NOMO-1 (cell line): ENCODE measurements around the gene MALAT1.
A peak's percentile ranks its signal among the peaks of the same experiment; 100 is the strongest.
"Not testable (repeated sequence)": the region's sequence is repeated elsewhere in the genome, so short reads cannot be mapped to it uniquely, and the experiment has no call there.

Experiments used
- DNase-seq, 2 experiments: peaks; one replicate each; lab custom pipeline; 2025; ENCODE audit not compliant: unreplicated experiment in 2 of 2; lab: John Stamatoyannopoulos, UW

Gene MALAT1

GRCh38 chr11:65498977-65499712 lies at the start of gene MALAT1:
Gene MALAT1 (plus strand): TSS chr11:65499045.
- DNase-seq: peak; percentile 82 to 86

DNA sequence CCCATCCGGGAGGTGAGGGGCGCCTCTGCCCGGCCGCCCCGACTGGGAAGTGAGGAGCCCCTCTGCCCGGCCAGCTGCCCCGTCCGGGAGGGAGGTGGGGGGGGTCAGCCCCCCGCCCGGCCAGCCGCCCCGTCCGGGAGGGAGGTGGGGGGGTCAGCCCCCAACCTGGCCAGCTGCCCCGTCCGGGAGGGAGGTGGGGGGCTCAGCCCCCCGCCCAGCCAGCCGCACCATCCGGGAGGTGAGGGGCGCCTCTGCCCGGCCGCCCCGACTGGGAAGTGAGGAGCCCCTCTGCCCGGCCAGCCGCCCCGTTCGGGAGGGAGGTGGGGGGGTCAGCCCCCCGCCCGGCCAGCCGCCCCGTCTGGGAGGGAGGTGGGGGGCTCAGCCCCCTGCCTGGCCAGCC lies 47.5 kb upstream of the MALAT1 start:
- DNase-seq: not testable (repeated sequence)

DNA sequence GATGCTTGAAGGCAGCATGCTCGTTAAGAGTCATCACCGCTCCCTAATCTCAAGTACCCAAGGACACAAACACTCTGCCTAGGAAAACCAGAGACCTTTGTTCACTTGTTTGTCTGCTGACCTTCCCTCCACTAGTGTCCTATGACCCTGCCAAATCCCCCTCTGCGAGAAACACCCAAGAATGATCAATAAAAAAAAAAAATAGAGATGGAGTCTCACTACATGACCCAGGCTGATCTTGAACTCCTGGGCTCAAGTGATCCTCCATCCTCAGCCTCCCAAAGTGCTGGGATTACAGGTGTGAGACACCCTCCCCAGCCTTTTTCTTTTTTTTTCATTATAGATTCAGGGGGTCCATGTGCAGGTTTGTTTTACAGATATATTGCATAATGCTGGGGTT lies 46.6 kb upstream of the MALAT1 start:
- DNase-seq: not testable (repeated sequence)

GRCh38 chr11:65452806-65453490 lies 45.9 kb upstream of the MALAT1 start:
- DNase-seq: peak in 1 of 2 experiments; percentile 89

GRCh38 chr11:65454311-65454695 lies 44.5 kb upstream of the MALAT1 start:
- DNase-seq: no peak

DNA sequence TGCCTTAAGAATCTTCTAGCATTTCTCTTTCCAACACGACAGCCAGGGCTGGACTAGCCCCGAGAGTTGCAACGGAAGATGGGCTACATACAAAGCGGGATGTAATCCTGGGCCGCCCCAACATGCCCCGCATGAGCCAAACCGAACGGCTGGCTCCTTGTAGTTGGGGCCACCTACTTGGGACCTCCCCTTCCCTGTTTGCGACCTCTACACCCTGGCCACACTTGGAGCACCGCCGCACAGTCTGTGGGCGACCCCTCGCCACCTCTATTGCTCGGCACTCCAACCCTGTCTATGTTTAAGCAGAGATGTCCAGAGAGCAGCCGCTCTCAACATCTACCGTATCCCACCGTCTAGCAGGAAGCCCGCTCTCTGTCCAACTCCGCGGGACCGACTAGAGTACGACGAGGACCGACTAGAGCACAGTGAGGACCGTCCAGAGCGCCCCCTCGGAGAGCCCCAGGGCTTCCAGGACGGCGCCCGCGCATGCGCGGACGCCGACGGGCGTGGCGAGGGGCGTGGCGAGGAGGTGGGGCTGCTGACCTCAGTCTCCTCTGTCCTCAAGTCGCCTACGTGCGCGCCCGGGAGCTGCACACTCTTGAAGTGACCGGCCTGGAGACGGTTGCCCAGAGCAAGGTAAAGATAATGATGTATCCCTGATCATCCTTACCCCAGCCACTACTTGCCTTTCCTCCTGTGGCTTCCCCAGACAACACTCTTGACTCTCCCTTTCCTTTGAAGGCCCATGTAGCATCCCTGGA lies 44.0 kb upstream of the MALAT1 start:
- DNase-seq: peak; percentile 71 to 82

DNA sequence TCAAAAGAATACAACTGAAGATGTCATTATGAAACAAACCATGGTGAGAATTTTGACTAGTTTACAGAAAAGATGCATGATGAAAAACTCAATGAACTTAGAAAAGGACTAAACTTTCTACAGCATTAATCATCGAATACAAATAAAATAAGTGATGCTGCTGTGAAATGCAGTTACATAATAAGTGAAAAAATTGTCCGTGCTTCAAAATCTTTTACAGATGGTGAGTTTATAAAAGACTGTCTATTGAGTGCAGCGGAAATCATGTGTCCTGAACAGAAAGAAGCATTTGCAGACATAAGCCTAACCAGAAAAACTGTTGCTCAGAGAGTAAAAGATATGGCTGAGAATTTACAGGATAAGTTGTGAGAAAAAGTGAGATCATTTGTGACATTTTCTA lies 42.4 kb upstream of the MALAT1 start:
- DNase-seq: no peak

DNA sequence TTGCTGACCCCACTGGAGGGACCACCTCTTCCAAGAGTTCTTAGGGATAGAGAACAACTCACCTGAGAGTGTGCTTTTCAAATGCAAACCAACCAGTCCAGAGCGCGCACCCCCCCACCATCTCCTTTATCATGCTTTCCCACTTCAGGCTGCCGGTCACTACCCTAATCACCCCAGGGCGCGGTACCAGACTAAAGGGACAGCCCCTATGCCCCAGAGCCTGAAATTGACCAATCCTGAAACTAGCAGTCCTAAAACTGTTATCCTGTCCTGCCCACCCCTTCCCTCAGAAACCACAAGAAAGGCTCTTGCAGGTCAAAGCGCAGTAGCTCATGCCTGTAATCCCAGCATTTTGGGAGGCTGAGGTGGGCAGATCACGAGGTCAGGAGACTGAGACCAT lies 39.3 kb upstream of the MALAT1 start:
- no peak for DNase-seq

- not testable (repeated sequence) for DNase-seq
Measured at GRCh38 chr11:65465471-65465870, 33.4 kb upstream of the MALAT1 start.

GRCh38 chr11:65467306-65467705 lies 31.5 kb upstream of the MALAT1 start:
- not testable (repeated sequence) for DNase-seq

DNA sequence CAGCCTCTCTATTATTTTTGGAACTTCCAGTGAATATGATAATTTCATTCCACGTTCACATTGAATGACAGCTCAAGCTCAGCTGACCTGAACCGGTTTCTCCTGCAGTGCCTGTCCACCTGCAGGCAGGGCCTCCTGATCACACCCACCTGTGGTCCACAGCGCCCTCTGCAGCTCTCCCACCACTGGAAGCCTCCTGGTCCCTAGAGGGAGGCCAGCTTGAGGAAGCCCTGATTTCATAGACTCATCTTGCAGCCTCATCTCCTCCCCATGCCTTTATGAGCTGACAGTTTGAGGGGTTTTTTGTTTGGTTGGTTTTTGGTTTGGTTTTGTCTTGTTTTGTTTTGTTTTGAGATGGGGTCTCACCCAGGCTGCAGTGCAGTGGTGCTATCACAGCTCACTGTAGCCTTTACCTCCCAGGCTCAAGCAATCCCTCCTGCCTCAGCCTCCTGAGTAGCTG lies 29.9 kb upstream of the MALAT1 start:
- DNase-seq: peak; percentile 26 to 49

DNA sequence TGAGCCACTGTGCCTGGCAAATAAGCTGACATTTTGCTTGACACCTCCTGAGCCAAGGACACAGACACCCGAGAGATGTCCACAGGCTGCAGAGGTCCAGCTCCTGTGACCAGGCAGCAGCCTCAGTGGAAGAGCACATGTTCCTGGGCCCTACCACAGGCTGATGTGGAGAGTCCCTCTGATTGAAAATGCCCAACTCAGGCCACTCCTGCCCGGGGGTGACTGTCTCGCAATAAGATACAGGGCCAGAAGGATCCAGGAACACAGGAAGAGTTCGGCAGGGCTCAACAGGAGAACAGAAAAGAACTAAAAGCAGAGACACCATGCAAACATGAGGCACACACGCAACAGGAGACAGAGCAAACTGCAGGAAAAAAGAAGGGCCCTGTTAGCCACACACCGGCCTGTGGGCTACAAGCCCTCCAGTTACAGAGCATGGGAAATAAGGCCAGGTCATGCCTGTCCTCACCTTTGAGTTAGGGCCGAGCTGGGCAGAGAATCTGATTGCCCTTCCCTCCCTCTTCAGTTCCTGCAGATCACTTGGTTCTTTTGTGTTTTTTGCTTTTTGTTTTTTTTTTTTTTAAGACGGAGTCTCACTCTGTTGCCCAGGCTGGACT lies 28.3 kb upstream of the MALAT1 start:
- DNase-seq: no peak

- DNase-seq: peak; percentile 38 to 39
Measured at GRCh38 chr11:65471447-65471891, 27.4 kb upstream of the MALAT1 start.

- DNase-seq: not testable (repeated sequence)
Measured at GRCh38 chr11:65472588-65473277, 26.1 kb upstream of the MALAT1 start.

DNA sequence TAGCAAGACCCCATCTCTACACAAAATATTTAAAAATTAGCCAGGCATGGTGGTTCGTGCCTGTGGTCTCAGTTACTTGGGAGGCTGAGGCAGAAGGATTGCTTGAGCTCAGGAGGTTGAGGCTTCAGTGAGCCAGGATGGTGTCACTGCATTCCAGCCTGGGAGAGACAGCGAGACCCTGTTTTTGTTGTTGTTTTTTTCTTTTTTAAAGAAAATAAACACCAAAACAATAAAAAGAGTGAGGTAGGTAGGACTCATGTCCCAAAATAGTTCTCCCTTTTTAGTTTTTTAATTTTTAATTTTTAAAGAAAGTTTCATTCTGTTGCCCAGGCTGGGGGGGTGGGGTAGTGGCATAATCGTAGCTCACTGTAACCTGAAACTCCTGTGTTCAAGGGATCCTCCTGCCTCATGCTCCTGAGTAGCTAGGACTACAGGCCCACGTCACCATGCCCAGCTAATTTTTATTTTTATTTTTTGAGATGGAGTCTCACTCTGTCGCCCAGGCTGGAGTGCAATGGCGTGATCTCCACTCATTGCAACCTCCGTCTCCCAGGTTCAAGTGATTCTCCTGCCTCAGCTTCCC lies 25.5 kb upstream of the MALAT1 start:
- DNase-seq: no peak

DNA sequence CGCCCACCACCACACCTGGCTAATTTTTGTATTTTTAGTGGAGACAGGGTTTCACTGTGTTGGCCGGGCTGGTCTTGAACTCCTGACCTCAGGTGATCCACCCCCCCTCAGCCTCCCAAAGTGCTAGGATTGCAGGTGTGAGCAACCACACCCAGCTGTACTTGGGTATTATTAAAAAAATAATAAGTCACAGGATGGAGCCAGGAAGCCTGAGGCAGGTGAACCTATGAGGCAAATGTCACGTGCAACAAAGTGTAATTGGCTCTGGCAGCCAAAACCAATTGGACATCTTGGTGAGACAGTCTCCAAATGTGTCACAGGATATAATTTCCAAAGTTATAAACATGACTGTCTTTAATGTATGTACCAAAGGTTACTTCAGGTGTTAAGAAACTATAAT lies 24.0 kb upstream of the MALAT1 start:
- DNase-seq: no peak

DNA sequence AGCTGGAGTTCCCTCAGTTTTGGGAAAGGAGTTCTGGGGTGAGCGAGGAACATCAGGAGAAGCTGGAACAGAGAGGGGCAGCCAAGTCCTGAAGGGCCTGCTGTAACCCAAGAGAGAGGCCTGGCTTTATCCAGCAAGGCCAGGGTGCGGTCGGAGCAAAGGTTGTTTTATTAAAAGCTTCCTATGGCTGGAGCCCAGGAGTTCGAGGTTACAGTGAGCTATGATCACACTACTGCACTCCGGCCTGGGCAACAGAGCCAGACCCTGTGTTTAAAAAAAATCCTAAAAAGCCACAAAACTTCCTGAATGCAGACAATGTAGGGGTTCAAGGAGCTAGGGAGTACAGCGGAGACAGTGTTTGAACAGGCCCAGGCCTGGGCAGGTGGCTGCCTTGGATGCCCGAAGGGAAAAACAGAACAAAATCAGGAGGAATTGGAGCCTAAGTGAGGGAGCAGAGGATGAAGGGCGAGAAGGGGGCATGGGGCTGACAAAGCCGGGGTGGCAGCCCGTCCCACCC lies 22.2 kb upstream of the MALAT1 start:
- DNase-seq: no peak

DNA sequence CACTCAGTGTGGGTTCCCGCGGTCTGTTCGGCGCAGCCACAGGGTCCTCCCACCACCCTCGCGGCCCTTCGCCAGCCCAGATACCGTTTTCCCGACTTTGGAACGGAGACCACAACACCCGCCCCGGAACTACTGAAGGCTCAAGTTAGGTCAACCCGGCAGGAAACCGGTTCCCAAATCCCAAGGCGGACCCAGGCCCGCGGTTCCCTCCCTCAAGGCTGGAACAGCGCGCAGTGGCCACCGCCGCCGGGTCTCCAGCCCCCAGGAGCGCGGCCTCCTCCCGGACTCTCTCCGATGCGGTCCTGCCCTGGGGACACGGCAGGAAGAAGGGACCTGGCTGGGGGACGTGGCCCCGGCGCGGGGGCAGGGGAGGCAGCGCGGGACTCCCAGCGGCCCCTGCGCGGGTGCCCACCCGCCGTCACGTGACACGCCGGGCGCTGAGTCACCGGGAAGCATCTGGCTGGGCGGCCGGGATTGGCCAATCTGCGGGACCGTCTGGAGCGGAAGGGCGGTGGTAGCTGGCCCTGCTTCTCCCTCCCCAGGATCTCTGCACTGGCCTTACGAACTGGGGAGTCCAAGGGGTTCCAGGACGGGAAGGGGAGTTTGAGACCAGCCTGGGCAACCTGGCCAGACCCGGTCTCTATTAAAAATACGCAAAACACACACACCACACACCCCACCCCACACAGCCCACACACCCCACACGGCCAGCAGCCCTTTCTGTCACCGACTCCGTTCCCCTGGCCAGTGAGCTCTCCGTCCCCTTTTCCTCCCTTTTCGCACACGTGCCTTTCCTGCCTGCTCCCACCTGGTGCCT lies 21.5 kb upstream of the MALAT1 start:
- peak; percentile 88 to 95 for DNase-seq
